IPS-NIHi7 (cell line): Measurements from ENCODE around the gene PAK1.
"Not testable (repeated sequence)": the region's sequence is repeated elsewhere in the genome, so short reads cannot be mapped to it uniquely, and the experiment has no call there.

ENCODE experiments used
- DNase-seq: peaks from one replicate; pipeline ENCODE4 v3.0.0; 2012; ENCODE audit warnings: mixed read lengths; ENCODE audit errors: extremely low spot score

The PAK1 gene

GRCh38 chr11:77403211-77403610, 70.7 kb downstream of the PAK1 start:
- DNase-seq, result no peak

DNA sequence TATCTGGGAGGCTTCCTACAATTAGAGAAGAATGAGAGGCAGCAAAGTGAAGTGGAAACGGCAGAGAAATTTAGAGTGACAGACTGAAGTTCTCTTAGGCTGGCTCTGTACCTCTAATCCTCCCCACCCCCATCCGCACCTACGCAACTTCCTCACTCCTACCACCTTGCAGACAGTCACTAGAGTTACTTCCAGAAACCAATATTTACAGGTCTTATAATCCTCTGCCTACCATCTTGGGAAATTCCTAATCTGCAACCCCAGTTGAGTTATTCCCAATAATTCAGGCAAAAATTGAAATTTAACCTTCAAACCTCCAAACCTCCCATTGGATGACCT, 71.7 kb downstream of the PAK1 start:
- no peak for DNase-seq

DNA sequence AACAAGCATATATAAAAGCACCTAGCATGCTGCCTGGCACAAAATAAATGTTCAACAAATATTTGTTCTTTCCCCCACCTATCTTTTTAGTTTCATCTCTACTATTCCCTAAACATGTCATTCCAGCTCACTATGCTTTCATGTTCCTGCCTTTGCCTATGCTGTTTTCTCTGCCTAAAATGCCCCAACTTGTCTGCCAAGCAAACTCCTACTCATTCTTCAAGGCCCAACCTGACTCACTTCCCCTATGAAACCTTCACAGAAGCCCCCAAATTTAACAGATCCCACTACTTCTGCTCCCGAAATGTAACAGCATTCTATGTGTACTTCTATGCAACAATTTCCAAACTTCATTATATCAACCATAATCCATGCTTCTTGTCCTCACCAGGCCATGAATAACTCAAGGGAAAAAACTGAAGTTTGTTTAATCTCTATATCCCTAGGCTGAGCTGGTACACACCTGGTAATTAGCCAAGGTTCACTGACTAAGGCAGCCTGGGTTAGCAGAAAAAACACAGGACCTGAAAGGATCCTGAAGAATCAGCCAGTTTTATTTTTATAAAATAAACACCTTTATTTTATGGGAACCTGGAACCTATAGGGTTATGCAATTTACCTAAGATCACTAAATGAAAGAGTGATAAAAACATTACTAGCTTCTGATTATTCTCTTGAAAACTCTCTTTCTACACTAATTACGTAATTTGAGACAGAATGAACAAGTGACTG, 72.2 kb downstream of the PAK1 start:
- DNase-seq, result no peak

- no peak for DNase-seq
Observed at GRCh38 chr11:77400775-77401449, 73.0 kb downstream of the PAK1 start.

GRCh38 chr11:77400271-77400670, 73.6 kb downstream of the PAK1 start:
- no peak for DNase-seq

- no peak for DNase-seq
Observed at GRCh38 chr11:77397631-77398030, 76.3 kb downstream of the PAK1 start.

GRCh38 chr11:77396911-77397310, 77.0 kb downstream of the PAK1 start:
- DNase-seq, result no peak

DNA sequence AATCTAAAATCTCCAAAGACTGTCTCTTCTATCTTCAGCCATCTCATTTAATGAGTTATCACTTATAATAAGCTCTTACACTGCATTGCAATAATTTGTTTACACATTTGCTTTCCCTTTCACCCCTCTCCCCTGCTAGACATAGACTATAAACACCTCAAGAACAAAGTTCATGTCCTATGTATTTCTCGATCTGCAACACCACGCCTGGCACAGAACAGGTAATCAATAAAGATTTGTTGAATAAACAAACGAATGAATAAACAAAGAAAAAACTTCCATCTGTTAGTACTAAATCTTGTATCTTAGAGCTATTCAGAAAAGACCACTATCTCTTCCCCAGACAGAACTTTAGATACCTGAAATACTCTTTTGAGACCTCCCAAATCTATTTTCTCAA, 77.6 kb downstream of the PAK1 start:
- DNase-seq, result no peak

DNA sequence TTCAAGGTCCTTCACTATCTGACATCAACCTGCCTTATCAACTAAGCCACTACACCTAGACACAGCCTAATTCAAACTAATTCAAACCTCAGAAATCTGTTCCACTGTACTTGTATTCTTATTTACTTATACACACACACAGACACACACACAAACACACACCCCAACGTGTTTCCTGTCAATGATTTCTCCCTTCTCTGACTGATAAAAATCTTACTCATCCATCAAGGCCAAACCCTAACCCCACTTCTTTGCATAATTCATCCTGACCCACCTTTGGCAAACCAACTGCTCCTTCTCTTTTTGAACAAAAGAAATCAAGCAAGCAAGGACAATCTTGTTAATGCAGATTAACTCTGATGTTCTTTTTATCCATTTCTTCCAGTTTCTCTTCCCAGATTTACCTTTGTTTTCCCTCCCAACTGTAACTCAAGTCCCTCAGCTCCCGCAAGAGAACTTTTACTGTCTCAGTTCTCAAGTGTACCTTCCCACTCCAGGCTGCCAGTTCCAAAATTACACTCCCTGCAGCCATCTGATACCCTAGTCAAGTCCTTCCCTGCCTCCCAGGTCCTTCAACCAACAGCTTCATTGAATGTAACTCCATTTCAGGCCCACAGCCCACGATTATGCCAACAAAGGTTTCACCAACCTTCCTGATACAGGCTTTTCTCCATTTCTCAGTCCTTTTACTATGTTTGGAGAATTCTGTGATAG, 78.3 kb downstream of the PAK1 start:
- DNase-seq, result no peak

- no peak for DNase-seq
Observed at GRCh38 chr11:77392842-77393241, 81.1 kb downstream of the PAK1 start.

- DNase-seq, result no peak
Observed at GRCh38 chr11:77387701-77388100, 86.2 kb downstream of the PAK1 start.

- no peak for DNase-seq
Observed at GRCh38 chr11:77386178-77386577, 87.7 kb downstream of the PAK1 start.

GRCh38 chr11:77385255-77385771, 88.6 kb downstream of the PAK1 start:
- DNase-seq, result not testable (repeated sequence)

- DNase-seq, result no peak
Observed at GRCh38 chr11:77384571-77384970, 89.3 kb downstream of the PAK1 start.

- DNase-seq, result not testable (repeated sequence)
Observed at GRCh38 chr11:77383349-77383748, 90.5 kb downstream of the PAK1 start.

- no peak for DNase-seq
Observed at GRCh38 chr11:77381729-77382665, 91.9 kb downstream of the PAK1 start.

GRCh38 chr11:77379934-77380333, 94.0 kb downstream of the PAK1 start:
- no peak for DNase-seq

- DNase-seq, result no peak
Observed at GRCh38 chr11:77379253-77379652, 94.6 kb downstream of the PAK1 start.

- DNase-seq, result no peak
Observed at GRCh38 chr11:77377734-77378133, 96.2 kb downstream of the PAK1 start.

DNA sequence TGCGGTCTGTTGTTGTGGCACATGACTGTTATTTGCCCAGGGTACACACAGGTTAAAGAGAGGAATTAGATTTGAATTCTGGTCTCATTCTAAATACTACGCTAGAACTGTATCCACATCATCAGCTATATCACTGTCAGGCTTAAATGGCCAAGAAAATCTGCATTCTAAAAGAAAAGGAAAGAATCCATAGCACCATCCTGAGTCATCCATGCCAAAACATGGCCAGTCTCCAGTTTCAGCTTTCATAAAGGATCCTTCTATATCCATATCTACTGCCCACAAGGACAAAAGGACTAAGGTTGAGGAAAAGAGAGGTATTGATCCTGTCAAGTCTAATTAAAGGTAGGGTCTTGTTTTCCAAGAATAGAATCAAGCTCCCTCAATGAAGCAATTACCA, 98.8 kb downstream of the PAK1 start:
- no peak for DNase-seq

- DNase-seq, result no peak
Observed at GRCh38 chr11:77374611-77375031, 99.3 kb downstream of the PAK1 start.

- no peak for DNase-seq
Observed at GRCh38 chr11:77374108-77374507, 99.8 kb downstream of the PAK1 start.
